MG63 (cell line): ENCODE measurements around the gene GHR. TPM values are rescaled to one million over a fixed set of nuclear protein-coding genes. Genes with fewer than 3 reads are reported as not detected.

Experiments
- DNase-seq: peaks from one replicate; pipeline ENCODE4 v3.0.0-alpha.2; 2020
- H3K27me3 ChIP-seq: fragments of 250-450 bp; sonication (Bioruptor Pico); 2 replicates; pipeline ENCODE4 v1.5.1; 2020; ENCODE audit warnings: mild to moderate bottlenecking, moderate library complexity
- H3K36me3 ChIP-seq: fragments of 250-450 bp; sonication (Bioruptor Pico); 2 replicates; pipeline ENCODE4 v1.5.1; 2020; ENCODE audit warnings: mild to moderate bottlenecking, moderate library complexity
- H3K4me3 ChIP-seq: fragments of 250-450 bp; sonication (Bioruptor Pico); 2 replicates; pipeline ENCODE4 v1.5.1; 2020; ENCODE audit warnings: mild to moderate bottlenecking, moderate library complexity
- H3K9me3 ChIP-seq: fragments of 250-450 bp; sonication (Bioruptor Pico); 2 replicates; pipeline ENCODE4 v1.5.1; 2020; ENCODE audit warnings: mild to moderate bottlenecking, moderate library complexity
- total RNA-seq: library from RNA; depleted of rRNA; stranded (reverse); fragments of >200 nt; shearing (Covaris generic); gene quantifications from 2 replicates; pipeline ENCODE4 v1.2.3, GENCODE V29; 2014; ENCODE audit warnings: low replicate concordance

The GHR gene
- total RNA-seq, 1 experiment from 2014 or later, result 0.95 TPM

GRCh38 chr5:42434047-42434724 lies 10.9 kb downstream of the GHR start:
- Histone ChIP-seq H3K36me3 (no peaks in the 10 kb centered on the region), H3K4me3 (no peak overlapping the region), H3K9me3 (no peaks in the 10 kb centered on the region), H3K27me3 (no peaks in the 10 kb centered on the region)
- no peak for DNase-seq

DNA sequence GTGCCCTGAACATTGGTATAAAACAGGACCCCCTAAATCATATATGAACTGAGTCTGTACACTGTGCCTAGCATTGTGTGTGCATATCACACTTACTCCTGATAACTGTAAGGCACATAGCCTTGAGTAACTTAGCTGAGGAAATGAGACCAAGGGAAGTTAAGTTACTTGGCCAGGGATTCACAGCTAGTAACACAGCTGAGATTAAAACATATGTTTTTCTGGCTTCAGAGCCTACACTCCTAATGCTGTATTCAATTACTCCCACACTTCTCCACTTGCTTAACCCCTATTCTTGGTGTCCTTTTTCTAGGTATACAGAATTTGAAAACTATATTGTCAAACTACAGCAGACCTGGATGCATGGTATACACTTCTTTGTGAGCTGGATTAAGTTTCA lies 12.8 kb downstream of the GHR start:
- Histone ChIP-seq H3K27me3 (no peaks in the 10 kb centered on the region), H3K9me3 (no peaks in the 10 kb centered on the region; the same call in 1 of the 2 replicates), H3K36me3 (no peaks in the 10 kb centered on the region), H3K4me3 (no peak overlapping the region)
- no peak for DNase-seq

- H3K36me3 ChIP-seq, result no peaks in the 10 kb centered on the region
- no peaks in the 10 kb centered on the region for H3K27me3 ChIP-seq
- H3K9me3 ChIP-seq, result peaks cover 2% of the 10 kb centered on the region; the same call in 1 of the 2 replicates
- no peak for DNase-seq
- H3K4me3 ChIP-seq, result no peak overlapping the region
Observed at GRCh38 chr5:42454216-42454995, 31.2 kb downstream of the GHR start.

DNA sequence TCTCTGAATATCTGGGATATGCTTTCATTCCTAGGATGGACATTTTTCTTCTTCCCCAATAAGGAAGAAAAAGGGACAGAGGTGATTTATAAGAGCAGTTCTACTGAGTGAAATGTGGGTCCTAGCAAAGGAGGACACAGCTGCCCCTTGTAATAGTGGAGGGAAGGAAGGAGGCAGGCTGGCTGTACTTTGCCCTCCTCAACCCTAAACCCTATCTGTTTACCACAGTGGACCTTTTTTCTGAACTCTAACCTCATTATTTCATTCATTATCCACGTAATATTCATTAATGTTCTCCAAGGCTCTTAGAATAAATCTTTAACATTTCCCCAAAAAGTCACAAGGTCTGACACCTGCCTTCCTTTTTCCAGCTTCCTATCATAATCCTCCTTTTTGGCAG lies 37.8 kb downstream of the GHR start:
- Histone ChIP-seq H3K27me3 (no peaks in the 10 kb centered on the region), H3K4me3 (no peak overlapping the region), H3K9me3 (no peaks in the 10 kb centered on the region), H3K36me3 (no peaks in the 10 kb centered on the region)
- no peak for DNase-seq

DNA sequence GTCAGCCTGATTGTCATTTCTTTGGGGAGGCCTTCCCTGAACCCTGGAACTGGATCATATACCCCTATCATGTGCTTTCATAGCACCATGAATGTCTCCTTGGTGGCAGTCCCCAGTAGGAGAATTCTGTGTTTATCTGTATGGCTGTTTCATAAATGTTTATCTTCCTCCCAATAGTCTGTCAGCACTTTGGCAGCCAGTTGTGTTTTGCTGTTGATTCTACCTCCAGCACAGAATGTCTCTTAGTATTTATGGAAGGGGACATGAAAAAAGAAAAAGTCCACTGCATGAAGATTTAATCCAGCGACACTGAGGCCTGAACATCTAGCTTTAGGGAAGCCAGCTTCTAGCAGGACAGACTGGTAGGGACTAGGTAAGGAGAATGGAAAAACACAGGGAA lies 38.3 kb downstream of the GHR start:
- H3K9me3 ChIP-seq, result no peaks in the 10 kb centered on the region
- no peak for DNase-seq
- no peaks in the 10 kb centered on the region for H3K27me3 ChIP-seq
- H3K36me3 ChIP-seq, result no peaks in the 10 kb centered on the region
- H3K4me3 ChIP-seq, result no peak overlapping the region

- Histone ChIP-seq H3K4me3 (no peak overlapping the region), H3K27me3 (no peaks in the 10 kb centered on the region), H3K9me3 (no peaks in the 10 kb centered on the region), H3K36me3 (no peaks in the 10 kb centered on the region)
- DNase-seq, result no peak
Observed at GRCh38 chr5:42462083-42462482, 38.8 kb downstream of the GHR start.

DNA sequence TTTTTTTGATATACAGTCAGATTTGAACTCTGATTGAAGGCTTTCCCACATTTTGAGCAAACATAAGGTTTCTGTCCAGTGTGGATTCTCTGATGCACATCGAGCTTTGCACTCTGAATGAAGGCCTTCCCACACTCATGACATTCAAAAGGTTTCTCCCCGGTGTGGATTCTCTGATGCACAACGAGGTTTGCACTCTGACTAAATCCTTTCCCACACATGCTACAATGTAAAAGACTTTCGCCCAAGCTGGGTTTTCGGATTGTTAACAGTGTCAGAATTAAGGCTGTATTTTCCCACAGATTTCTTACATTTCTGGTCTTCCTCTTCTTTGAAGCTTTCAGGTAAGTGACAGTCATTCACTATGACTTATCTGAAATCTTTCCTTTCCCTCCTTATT lies 44.3 kb downstream of the GHR start:
- no peak for DNase-seq

DNA sequence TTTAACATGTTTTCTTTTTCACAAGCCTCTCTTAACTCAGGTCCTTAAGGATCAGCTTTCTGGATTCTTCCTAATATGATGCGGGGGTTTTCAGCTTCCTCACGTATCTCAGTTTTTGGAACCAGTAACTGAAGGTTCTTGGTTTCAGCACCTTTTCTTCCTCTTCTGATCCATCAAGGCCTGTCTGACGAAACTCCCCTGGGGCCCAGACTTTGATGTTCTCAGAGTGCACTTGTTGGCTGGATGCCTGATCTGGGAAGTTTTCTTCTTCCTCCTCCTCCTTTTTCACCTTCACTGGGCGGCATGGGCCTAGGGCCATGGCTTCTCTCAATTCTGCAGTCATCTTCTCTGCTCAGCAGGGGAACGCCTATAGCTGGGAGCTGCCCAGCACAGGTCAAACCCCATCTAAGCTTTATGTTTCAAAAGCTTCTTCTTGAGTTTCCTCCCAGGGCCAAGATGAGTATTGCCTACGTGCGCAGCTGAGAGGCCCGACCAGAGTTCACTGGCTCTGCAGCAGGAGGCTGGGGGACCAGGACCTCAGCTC lies 44.8 kb downstream of the GHR start:
- no peaks in the 10 kb centered on the region for H3K36me3 ChIP-seq
- H3K4me3 ChIP-seq, result no peak overlapping the region
- H3K27me3 ChIP-seq, result no peaks in the 10 kb centered on the region
- no peaks in the 10 kb centered on the region for H3K9me3 ChIP-seq
- no peak for DNase-seq

More for the DNA sequence above, 44.3 kb downstream of the GHR start:
- Histone ChIP-seq H3K36me3 (no peaks in the 10 kb centered on the region), H3K4me3 (no peak overlapping the region), H3K9me3 (no peaks in the 10 kb centered on the region), H3K27me3 (no peaks in the 10 kb centered on the region)

DNA sequence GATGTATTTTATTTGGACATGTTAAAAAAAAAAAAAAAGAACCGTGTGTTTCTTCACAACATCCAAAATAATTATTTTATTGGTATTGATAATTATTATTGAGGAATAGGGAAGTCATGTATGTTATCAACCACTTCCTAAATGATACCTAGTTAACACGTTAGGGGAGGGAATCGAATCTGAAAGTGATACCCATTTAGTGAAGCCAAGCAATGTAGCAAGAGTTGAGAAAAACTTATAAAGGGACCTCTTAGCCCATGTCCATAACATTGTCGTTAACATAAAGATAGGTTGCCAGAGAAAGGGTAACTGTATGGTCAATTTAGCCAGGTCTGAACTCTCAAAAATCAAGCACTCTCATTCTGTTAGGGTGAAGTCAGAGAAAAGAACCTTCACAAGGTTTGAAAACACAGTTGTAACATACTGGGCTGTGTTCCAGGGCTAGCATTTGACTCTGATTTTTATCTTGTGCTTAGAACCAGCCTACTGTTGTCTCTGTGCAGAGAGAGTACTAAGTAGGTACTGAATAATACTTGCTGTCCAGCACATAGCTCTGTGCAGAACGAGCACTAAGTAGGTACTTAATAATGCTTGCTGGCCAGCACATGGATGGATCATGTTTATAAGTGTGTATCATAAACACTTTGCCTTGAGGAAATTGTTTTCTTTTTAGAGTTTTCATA lies 60.4 kb downstream of the GHR start:
- H3K27me3 ChIP-seq, result no peaks in the 10 kb centered on the region
- H3K4me3 ChIP-seq, result no peak overlapping the region
- no peaks in the 10 kb centered on the region for H3K9me3 ChIP-seq
- H3K36me3 ChIP-seq, result no peaks in the 10 kb centered on the region
- DNase-seq, result no peak

GRCh38 chr5:42487077-42487476 lies 63.8 kb downstream of the GHR start:
- H3K9me3 ChIP-seq, result no peaks in the 10 kb centered on the region
- no peaks in the 10 kb centered on the region for H3K27me3 ChIP-seq
- H3K36me3 ChIP-seq, result no peaks in the 10 kb centered on the region
- H3K4me3 ChIP-seq, result no peak overlapping the region
- no peak for DNase-seq

DNA sequence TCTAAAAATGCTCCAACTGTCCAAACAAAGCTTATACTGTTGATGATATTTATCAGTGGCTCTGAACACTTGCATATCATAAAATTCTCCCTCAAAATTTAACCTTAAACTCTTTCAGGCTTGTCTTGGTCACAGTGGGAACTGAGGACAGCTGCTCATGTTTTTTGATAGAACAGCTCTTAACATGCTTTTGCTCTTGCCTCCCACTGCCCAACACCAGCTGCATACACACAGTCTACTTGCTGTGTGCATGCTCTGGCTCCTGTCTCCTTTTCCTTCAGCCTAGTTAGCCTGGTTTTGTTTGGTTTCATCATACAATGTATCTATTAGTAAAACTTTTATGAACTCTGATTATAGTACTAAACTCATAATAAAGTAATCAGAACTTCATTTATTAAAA lies 64.6 kb downstream of the GHR start:
- Histone ChIP-seq H3K27me3 (no peaks in the 10 kb centered on the region), H3K9me3 (no peaks in the 10 kb centered on the region), H3K36me3 (no peaks in the 10 kb centered on the region), H3K4me3 (no peak overlapping the region)
- no peak for DNase-seq

DNA sequence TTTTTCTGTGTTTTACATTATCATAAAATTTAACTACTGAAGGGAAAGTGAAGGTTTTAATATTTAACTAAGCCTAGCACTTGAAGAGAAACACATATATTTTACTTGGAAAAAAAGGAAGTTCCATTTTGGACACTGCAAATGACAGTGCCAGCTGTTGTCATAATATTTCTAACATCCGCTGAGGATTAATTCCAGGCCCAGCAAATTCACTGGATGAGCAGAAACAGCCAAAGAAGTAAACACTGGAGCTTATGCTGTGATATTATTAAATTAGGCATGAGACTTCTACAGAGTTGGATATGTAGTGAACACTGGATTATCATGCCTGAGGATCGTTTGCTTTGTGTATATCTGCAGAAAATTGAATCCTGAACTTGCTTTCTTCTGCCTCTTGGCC lies 67.6 kb downstream of the GHR start:
- DNase-seq, result no peak
- Histone ChIP-seq H3K4me3 (no peak overlapping the region), H3K27me3 (no peaks in the 10 kb centered on the region), H3K36me3 (no peaks in the 10 kb centered on the region), H3K9me3 (no peaks in the 10 kb centered on the region)

DNA sequence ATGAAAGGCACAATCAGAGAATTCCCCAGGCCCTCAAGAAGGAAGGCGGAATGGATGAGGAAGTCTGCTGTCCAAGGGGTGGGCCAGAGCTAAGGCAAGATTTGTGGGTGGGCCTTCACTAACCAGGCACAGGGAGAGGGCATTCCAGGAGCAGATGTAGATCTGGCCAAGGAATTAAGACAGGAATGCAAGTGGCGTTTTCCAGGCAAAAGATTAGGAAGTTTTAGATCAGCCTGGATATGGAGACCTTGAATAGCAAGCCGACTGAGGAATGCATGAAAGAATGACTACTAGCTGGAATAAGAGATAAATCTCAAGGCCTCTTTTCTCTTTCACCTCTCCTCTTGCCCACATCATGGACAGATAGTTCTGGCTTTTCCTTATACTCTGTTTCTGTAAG lies 68.5 kb downstream of the GHR start:
- Histone ChIP-seq H3K27me3 (no peaks in the 10 kb centered on the region), H3K9me3 (no peaks in the 10 kb centered on the region), H3K4me3 (no peak overlapping the region), H3K36me3 (no peaks in the 10 kb centered on the region)
- DNase-seq, result no peak

DNA sequence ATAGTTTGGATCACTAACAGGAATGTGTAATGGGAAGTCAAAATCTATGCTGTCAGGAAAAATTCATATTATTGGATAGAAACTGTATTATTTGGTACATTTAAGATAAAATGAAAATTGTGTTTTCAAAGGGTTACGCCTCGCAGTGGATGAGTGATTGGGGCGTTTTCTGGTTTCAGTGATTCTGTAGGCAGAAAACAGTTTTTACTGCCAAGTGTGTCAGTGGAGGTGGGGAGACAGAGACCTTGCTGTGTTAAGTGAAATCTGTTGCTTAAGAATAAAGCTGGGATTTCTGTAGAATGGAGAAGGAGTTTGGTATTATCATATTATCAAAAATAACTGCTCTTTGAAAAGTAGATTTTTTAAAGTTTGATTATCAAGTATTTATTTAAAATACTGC lies 69.7 kb downstream of the GHR start:
- Histone ChIP-seq H3K36me3 (no peaks in the 10 kb centered on the region), H3K9me3 (no peaks in the 10 kb centered on the region), H3K4me3 (no peak overlapping the region), H3K27me3 (no peaks in the 10 kb centered on the region)
- DNase-seq, result no peak

DNA sequence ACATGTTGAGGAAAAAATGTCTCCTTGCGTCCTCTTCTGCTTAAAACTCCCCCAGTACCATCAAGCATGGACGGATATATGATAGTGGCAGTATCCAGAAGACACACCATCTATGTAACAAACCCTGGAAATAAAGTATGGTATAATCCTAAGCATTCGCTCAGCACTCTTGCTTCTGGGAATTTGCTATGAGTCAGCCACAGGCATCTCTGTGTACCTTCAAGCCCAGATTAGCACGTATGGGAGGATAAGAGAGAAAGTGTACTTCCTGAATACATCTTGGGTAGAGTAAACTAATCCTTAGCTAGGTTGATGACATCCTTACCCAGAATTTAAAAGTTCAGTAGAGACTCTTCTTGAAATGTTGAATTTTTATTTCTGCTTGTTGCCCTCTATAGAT lies 71.2 kb downstream of the GHR start:
- Histone ChIP-seq H3K4me3 (no peak overlapping the region), H3K27me3 (no peaks in the 10 kb centered on the region), H3K36me3 (no peaks in the 10 kb centered on the region), H3K9me3 (no peaks in the 10 kb centered on the region)
- no peak for DNase-seq

GRCh38 chr5:42495914-42496313 lies 72.7 kb downstream of the GHR start:
- DNase-seq, result peak; percentile 11
- H3K27me3 ChIP-seq, result no peaks in the 10 kb centered on the region
- H3K9me3 ChIP-seq, result no peaks in the 10 kb centered on the region

DNA sequence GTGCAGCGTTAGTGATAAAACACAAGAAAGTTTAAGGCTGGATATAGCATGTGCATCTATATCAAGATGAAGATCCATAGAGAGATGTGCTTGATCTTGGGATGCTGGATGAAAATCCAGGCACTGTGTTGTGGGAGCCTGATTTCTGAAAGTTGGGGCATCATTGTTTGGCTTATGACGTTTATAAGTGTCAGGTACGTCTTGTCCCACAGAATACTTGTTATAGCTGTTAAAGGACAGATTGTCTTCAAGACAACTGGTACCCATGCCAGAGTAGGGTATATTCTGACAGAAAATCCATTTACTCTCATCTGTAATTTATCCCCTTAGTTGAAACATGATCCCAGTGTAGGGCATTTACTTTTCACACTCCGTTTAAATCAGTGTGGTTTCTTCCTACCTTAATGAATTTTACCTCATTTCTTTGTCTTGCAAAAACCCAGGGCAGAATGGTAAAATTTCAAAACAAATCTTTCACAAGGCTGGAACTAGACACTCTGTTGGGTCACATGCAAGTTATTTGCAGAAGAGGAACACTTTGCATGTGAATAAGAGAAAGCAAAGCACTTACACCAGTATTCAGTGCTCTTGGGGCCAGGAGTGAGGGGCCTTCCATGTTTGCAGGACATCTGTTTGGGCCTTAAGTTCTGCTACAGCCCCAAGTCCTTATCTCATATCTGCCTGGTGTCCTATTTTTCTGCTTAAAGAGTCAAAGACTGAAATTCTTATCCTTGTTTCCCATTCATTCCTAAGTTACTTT lies 73.3 kb downstream of the GHR start:
- no peaks in the 10 kb centered on the region for H3K27me3 ChIP-seq
- H3K4me3 ChIP-seq, result no peak overlapping the region
- H3K36me3 ChIP-seq, result no peaks in the 10 kb centered on the region
- DNase-seq, result no peak
- H3K9me3 ChIP-seq, result no peaks in the 10 kb centered on the region

More at GRCh38 chr5:42495914-42496313, 72.7 kb downstream of the GHR start:
- Histone ChIP-seq H3K4me3 (no peak overlapping the region), H3K36me3 (no peaks in the 10 kb centered on the region)
